ENCODE data around the gene FHIT.

Gene FHIT

GRCh38 chr3:60226912-60227311 lies 1024.3 kb downstream of the FHIT start:
- no peak for TF ChIP-seq REST (IDR thresholded peaks at IDR 0.05; ENCODE audit: insufficient read depth in 1 of 2, low read depth in 2 of 2, low read length in 2 of 2)
- TF ChIP-seq FOXP2 (optimal IDR thresholded peaks at IDR 0.05; ENCODE audit: borderline replicate concordance, extremely low read depth, extremely low read length, insufficient read depth): no peak
- no peak for TF ChIP-seq POLR2AphosphoS5 (IDR thresholded peaks at IDR 0.05; ENCODE audit: low read depth, low read length)
- no peak for TF ChIP-seq TAF1 (IDR thresholded peaks at IDR 0.05; ENCODE audit: borderline replicate concordance, insufficient read depth, low read length)
- no peak for TF ChIP-seq SIN3A (IDR thresholded peaks at IDR 0.05; ENCODE audit: borderline replicate concordance, insufficient read depth, low read length)

- TF ChIP-seq REST (IDR thresholded peaks at IDR 0.05; ENCODE audit: insufficient read depth in 1 of 2, low read depth in 2 of 2, low read length in 2 of 2): no peak
- TF ChIP-seq FOXP2 (optimal IDR thresholded peaks at IDR 0.05; ENCODE audit: borderline replicate concordance, extremely low read depth, extremely low read length, insufficient read depth): no peak
- TF ChIP-seq TAF1 (IDR thresholded peaks at IDR 0.05; ENCODE audit: borderline replicate concordance, insufficient read depth, low read length): no peak
- TF ChIP-seq SIN3A (IDR thresholded peaks at IDR 0.05; ENCODE audit: borderline replicate concordance, insufficient read depth, low read length): no peak
- no peak for TF ChIP-seq POLR2AphosphoS5 (IDR thresholded peaks at IDR 0.05; ENCODE audit: low read depth, low read length)
Observed at GRCh38 chr3:60225848-60226247, 1025.4 kb downstream of the FHIT start.

- TF ChIP-seq REST (IDR thresholded peaks at IDR 0.05; ENCODE audit: insufficient read depth in 1 of 2, low read depth in 2 of 2, low read length in 2 of 2) (no peak), POLR2AphosphoS5 (IDR thresholded peaks at IDR 0.05; ENCODE audit: low read depth, low read length) (no peak), SIN3A (IDR thresholded peaks at IDR 0.05; ENCODE audit: borderline replicate concordance, insufficient read depth, low read length) (no peak), TAF1 (IDR thresholded peaks at IDR 0.05; ENCODE audit: borderline replicate concordance, insufficient read depth, low read length) (no peak), FOXP2 (optimal IDR thresholded peaks at IDR 0.05; ENCODE audit: borderline replicate concordance, extremely low read depth, extremely low read length, insufficient read depth) (no peak)
Observed at GRCh38 chr3:60220768-60221167, 1030.5 kb downstream of the FHIT start.

- TF ChIP-seq FOXP2 (optimal IDR thresholded peaks at IDR 0.05; ENCODE audit: borderline replicate concordance, extremely low read depth, extremely low read length, insufficient read depth) (no peak), REST (IDR thresholded peaks at IDR 0.05; ENCODE audit: insufficient read depth in 1 of 2, low read depth in 2 of 2, low read length in 2 of 2) (no peak), TAF1 (IDR thresholded peaks at IDR 0.05; ENCODE audit: borderline replicate concordance, insufficient read depth, low read length) (no peak), POLR2AphosphoS5 (IDR thresholded peaks at IDR 0.05; ENCODE audit: low read depth, low read length) (no peak), SIN3A (IDR thresholded peaks at IDR 0.05; ENCODE audit: borderline replicate concordance, insufficient read depth, low read length) (no peak)
Observed at GRCh38 chr3:60219501-60219900, 1031.8 kb downstream of the FHIT start.
